Chondrocyte (in vitro differentiated cells): ENCODE results near the gene ALPP. TPM values are rescaled to one million over a fixed set of nuclear protein-coding genes. Genes with fewer than 3 reads are reported as not detected.
A peak's percentile ranks its signal among the peaks of the same experiment; 100 is the strongest.
"Not testable (repeated sequence)": the region's sequence is repeated elsewhere in the genome, so short reads cannot be mapped to it uniquely, and the experiment has no call there.

ENCODE experiments used
- DNase-seq: peaks from one replicate; pipeline ENCODE4 v3.0.0; 2021; ENCODE audit warnings: mixed read lengths, low spot score
- H3K27ac Mint-ChIP-seq: one replicate; pipeline ENCODE4 v1.8.0; 2021; ENCODE audit warnings: mild to moderate bottlenecking, moderate library complexity, mixed read lengths; ENCODE audit not compliant: unreplicated experiment
- H3K27me3 Mint-ChIP-seq: 2 replicates; pipeline ENCODE4 v1.8.0; 2021; ENCODE audit warnings: low read depth, mixed read lengths
- H3K36me3 Mint-ChIP-seq: 2 replicates; pipeline ENCODE4 v1.8.0; 2021; ENCODE audit warnings: low read depth, mixed read lengths
- H3K4me1 Mint-ChIP-seq: 2 replicates; pipeline ENCODE4 v1.8.0; 2021; ENCODE audit warnings: low read depth, mild to moderate bottlenecking, mixed read lengths
- H3K4me3 Mint-ChIP-seq: one replicate; pipeline ENCODE4 v1.8.0; 2021; ENCODE audit warnings: mild to moderate bottlenecking, moderate library complexity, mixed read lengths; ENCODE audit not compliant: unreplicated experiment
- H3K9me3 Mint-ChIP-seq: 2 replicates; pipeline ENCODE4 v1.8.0; 2021; ENCODE audit warnings: low read depth, mixed read lengths
- CTCF ChIP-seq: fragments of 200-600 bp; sonication (generic); IDR thresholded peaks from 2 replicates; pipeline ENCODE4 v1.5.0; 2021; ENCODE audit warnings: antibody characterized with exemption, mild to moderate bottlenecking, moderate library complexity
- total RNA-seq: library from RNA; stranded (reverse); gene quantifications from 3 replicates; pipeline ENCODE4 v1.2.1, GENCODE V29; 2021

The ALPP gene
- total RNA-seq, 1 donor from 2014 or later: not detected

DNA sequence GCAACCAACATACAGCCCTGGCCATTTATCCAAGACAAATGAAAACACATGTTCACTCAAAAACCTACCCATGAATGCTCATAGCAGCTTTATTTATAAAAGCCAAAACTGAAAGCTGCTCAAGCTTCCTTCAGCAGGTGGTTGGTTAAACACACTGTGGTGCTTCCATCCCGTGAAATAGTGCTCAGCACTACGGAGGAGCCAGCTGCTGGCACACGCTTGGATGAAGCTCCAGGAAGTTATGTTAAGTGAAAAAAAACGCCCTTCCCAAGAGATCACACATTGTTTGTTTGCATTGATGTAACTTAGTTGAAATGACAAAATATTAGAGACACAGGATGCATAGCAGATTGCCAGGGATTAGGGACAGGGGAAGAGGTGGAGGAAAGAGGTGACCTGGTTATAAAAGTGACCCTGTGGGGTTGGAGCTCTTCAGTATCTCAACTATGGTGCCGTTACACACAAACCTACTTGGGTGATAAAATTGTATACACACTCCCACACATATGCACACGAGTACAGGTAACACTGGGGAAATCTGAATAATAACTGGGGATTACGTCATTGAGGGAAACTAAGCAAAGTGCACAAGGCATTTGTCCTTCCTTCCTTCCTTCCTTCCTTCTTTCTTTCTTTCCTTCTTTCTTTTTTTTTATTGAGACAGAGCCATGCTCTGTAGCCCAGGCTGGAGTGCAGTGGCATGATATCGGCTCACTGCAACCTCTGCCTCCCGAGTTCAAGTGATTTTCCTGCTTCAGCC lies 21.9 kb downstream of the ALPP start:
- H3K9me3 Mint-ChIP-seq: no peaks in the 10 kb centered on the region
- H3K36me3 Mint-ChIP-seq: no peaks in the 10 kb centered on the region
- H3K27ac Mint-ChIP-seq: no peak overlapping the region
- no peak for DNase-seq
- no peak for TF ChIP-seq CTCF
- H3K4me1 Mint-ChIP-seq: peaks cover 3% of the 10 kb centered on the region
- no peak overlapping the region for H3K4me3 Mint-ChIP-seq
- H3K27me3 Mint-ChIP-seq: peaks cover 29% of the 10 kb centered on the region

- Mint-ChIP-seq H3K4me1 (no peaks in the 10 kb centered on the region), H3K36me3 (no peaks in the 10 kb centered on the region), H3K4me3 (no peak overlapping the region), H3K9me3 (no peaks in the 10 kb centered on the region), H3K27ac (no peak overlapping the region), H3K27me3 (peaks cover 23% of the 10 kb centered on the region)
- DNase-seq: no peak
- TF ChIP-seq CTCF: no peak
These were observed 24.0 kb downstream of the ALPP start for GRCh38 chr2:232402518-232402917.

- Mint-ChIP-seq H3K27ac (no peak overlapping the region), H3K4me3 (no peak overlapping the region), H3K27me3 (peaks cover 15% of the 10 kb centered on the region), H3K36me3 (no peaks in the 10 kb centered on the region), H3K4me1 (no peaks in the 10 kb centered on the region), H3K9me3 (no peaks in the 10 kb centered on the region)
- TF ChIP-seq CTCF: no peak
- no peak for DNase-seq
These were observed 27.5 kb downstream of the ALPP start for GRCh38 chr2:232405943-232406510.

DNA sequence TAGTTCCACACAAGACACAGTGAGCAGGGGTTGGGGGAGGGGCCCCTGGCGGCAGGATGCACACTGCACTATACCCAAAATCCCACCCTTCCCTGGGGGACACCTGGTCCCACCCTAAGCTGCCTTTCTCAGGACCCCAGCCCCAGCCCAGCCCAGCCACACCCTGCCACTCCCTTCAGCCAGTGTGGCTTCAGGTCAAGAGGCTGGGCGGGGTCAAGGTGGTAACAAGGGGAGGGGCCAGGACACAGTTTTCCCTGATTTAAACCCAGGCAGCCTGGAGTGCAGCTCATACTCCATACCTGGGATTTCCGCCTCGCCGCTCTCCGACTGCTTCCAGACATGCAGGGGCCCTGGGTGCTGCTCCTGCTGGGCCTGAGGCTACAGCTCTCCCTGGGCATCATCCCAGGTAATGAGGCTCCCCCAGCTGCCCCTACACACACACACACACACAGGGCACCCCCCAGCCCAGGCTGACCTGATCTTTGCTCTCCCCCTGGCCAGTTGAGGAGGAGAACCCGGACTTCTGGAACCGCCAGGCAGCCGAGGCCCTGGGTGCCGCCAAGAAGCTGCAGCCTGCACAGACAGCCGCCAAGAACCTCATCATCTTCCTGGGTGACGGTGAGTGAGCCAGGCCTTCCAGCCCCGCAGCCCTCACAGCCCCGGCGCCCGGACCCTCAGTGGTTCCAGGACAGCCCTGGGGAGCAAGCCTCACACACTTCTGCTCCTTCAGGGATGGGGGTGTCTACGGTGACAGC lies 28.2 kb downstream of the ALPP start, which contains the start of gene ALPG:
ALPG (plus strand) TSS at position 289 of the 755 bp plus-strand sequence; CDS start at position 340, 51 bp downstream.
- H3K4me1 Mint-ChIP-seq: no peaks in the 10 kb centered on the region
- no peaks in the 10 kb centered on the region for H3K9me3 Mint-ChIP-seq
- H3K27me3 Mint-ChIP-seq: peaks cover 21% of the 10 kb centered on the region
- DNase-seq: no peak
- no peaks in the 10 kb centered on the region for H3K36me3 Mint-ChIP-seq
- no peak for TF ChIP-seq CTCF
- H3K4me3 Mint-ChIP-seq: no peak within 1 kb of the TSS
- H3K27ac Mint-ChIP-seq: no peak within 1 kb of the TSS

DNA sequence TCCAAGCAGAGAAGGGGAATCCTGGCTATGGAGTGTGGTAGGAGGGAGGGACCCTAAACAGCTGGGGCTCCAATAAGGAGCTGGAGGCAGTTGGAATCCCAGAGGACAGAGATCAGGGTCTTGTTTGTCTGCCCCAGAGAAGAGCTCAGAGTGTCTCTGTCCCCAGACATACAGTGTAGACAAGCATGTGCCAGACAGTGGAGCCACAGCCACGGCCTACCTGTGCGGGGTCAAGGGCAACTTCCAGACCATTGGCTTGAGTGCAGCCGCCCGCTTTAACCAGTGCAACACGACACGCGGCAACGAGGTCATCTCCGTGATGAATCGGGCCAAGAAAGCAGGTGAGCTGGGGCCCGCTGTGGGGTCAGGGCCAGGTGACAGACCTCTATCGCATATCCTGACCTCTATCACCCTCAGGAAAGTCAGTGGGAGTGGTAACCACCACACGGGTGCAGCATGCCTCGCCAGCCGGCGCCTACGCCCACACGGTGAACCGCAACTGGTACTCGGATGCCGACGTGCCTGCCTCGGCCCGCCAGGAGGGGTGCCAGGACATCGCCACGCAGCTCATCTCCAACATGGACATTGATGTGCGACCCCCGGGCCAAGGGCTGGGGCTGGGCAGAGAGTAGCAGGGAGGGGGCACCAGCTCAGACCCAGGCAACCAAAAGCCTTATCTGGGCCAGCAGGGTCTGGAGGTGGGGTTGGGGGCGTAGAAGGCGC lies 29.0 kb downstream of the ALPP start:
- DNase-seq, H3K4me1 Mint-ChIP-seq, H3K36me3 Mint-ChIP-seq, H3K9me3 Mint-ChIP-seq, H3K27ac Mint-ChIP-seq, H3K4me3 Mint-ChIP-seq: not testable (repeated sequence)
- peaks cover 25% of the 10 kb centered on the region for H3K27me3 Mint-ChIP-seq

GRCh38 chr2:232408269-232408668 lies 29.7 kb downstream of the ALPP start:
- H3K27me3 Mint-ChIP-seq: peaks cover 27% of the 10 kb centered on the region
- not testable (repeated sequence) for H3K4me1 Mint-ChIP-seq, H3K27ac Mint-ChIP-seq, H3K9me3 Mint-ChIP-seq, H3K36me3 Mint-ChIP-seq, H3K4me3 Mint-ChIP-seq
- peak; percentile 92 for DNase-seq

GRCh38 chr2:232409617-232410016 lies 31.1 kb downstream of the ALPP start:
- H3K36me3 Mint-ChIP-seq, H3K4me3 Mint-ChIP-seq, H3K9me3 Mint-ChIP-seq, H3K4me1 Mint-ChIP-seq, H3K27ac Mint-ChIP-seq, DNase-seq: not testable (repeated sequence)
- peaks cover 35% of the 10 kb centered on the region for H3K27me3 Mint-ChIP-seq
